Fibroblast of upper back skin (primary cell): Measurements from ENCODE around the gene BEST4.
"Not testable (repeated sequence)": the region's sequence is repeated elsewhere in the genome, so short reads cannot be mapped to it uniquely, and the experiment has no call there.

Experiments used
- DNase-seq: peaks from one replicate; pipeline ENCODE4 v3.0.0-alpha.2; 2013

BEST4 gene

GRCh38 chr1:44819196-44819607, 31.2 kb upstream of the BEST4 start:
- DNase-seq, result no peak

GRCh38 chr1:44817771-44818495, 30.0 kb upstream of the BEST4 start:
- no peak for DNase-seq

- no peak for DNase-seq
Measured at GRCh38 chr1:44817307-44817706, 29.3 kb upstream of the BEST4 start.

GRCh38 chr1:44815926-44816325, 28.0 kb upstream of the BEST4 start:
- not testable (repeated sequence) for DNase-seq

GRCh38 chr1:44812822-44813543, 25.0 kb upstream of the BEST4 start:
- no peak for DNase-seq

- DNase-seq, result no peak
Measured at GRCh38 chr1:44811234-44811633, 23.3 kb upstream of the BEST4 start.

GRCh38 chr1:44810762-44811105, 22.8 kb upstream of the BEST4 start:
- DNase-seq, result not testable (repeated sequence)

GRCh38 chr1:44810101-44810761, 22.3 kb upstream of the BEST4 start:
- DNase-seq, result no peak

GRCh38 chr1:44808938-44809917, 21.3 kb upstream of the BEST4 start:
- DNase-seq, result peak; percentile 84

GRCh38 chr1:44808063-44808937, 20.3 kb upstream of the BEST4 start, which contains the start of gene BTBD19:
BTBD19 (plus strand) TSS chr1:44808523; CDS start chr1:44808821, 298 bp downstream.
- DNase-seq, result peak; percentile 91

- peak; percentile 99 for DNase-seq
Measured at GRCh38 chr1:44807364-44808062, 19.5 kb upstream of the BEST4 start.

GRCh38 chr1:44806704-44807363, 18.9 kb upstream of the BEST4 start, which contains the start of gene DYNLT4:
DYNLT4 (minus strand) TSS chr1:44807351; CDS start chr1:44806668, 683 bp downstream.
- DNase-seq, result no peak

GRCh38 chr1:44806025-44806703, 18.2 kb upstream of the BEST4 start:
- DNase-seq, result no peak

GRCh38 chr1:44805311-44806024, 17.5 kb upstream of the BEST4 start:
- no peak for DNase-seq

GRCh38 chr1:44803312-44804095, 15.5 kb upstream of the BEST4 start:
- no peak for DNase-seq

GRCh38 chr1:44803062-44803311, 15.0 kb upstream of the BEST4 start:
- DNase-seq, result no peak

- DNase-seq, result no peak
Measured at GRCh38 chr1:44802306-44803061, 14.5 kb upstream of the BEST4 start.
